ENCODE results near the gene FRMD1.

- TF ChIP-seq CTCF (conservative IDR thresholded peaks at IDR 0.05; ENCODE audit: low read depth, low read length), result no peak
- no peak for TF ChIP-seq EZH2phosphoT487 (IDR thresholded peaks at IDR 0.05; ENCODE audit: borderline replicate concordance, low read length)
- no peak for TF ChIP-seq EZH2 (IDR thresholded peaks at IDR 0.05; ENCODE audit: low read length, unreplicated experiment)
Observed at GRCh38 chr6:168004945-168005344, 74.1 kb downstream of the FRMD1 start.
